GM21526 (cell line): Measurements from ENCODE around the gene PHF8.
A peak's percentile ranks its signal among the peaks of the same experiment; 100 is the strongest.

Experiments
- ATAC-seq: cut with Tn5 transposase; IDR thresholded peaks from one replicate; pipeline ENCODE4 v1.9.1; 2021; ENCODE audit warnings: moderate library complexity; ENCODE audit not compliant: unreplicated experiment, low FRiP score

Gene PHF8

GRCh38 chrX:54044126-54044876 is at the start of gene PHF8:
PHF8 (minus strand) TSS chrX:54044473; CDS start chrX:54042728, 1,745 bp downstream.
- peak; percentile 79 for ATAC-seq

GRCh38 chrX:54093571-54093970 is 49.3 kb upstream of the PHF8 start:
- no peak for ATAC-seq

- no peak for ATAC-seq
These were observed 48.9 kb upstream of the PHF8 start for GRCh38 chrX:54093159-54093558.

DNA sequence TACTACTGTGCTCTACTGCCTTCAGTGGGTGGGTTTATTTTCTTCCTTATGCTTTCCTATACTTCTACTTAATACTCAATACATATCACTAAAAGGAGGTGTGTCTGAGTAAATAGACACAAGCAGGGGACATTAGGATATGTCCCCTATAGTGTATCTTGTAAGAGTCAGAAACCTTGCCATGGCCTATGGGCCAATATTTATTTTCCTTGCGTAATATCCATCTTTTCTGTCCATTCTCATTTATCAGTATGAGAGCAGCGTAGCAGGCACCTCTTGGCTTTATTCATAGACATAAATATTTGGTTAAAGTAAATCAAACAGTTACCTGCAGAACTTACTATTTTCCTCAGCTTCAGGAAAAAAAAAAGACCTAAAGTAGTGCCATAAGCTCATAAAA is 46.6 kb upstream of the PHF8 start:
- ATAC-seq = no peak

- ATAC-seq = no peak
These were observed 44.9 kb upstream of the PHF8 start for GRCh38 chrX:54089191-54089590.

- ATAC-seq = no peak
These were observed 43.4 kb upstream of the PHF8 start for GRCh38 chrX:54087661-54088060.

- ATAC-seq = no peak
These were observed 41.4 kb upstream of the PHF8 start for GRCh38 chrX:54085666-54086065.

GRCh38 chrX:54076903-54077302 is 32.6 kb upstream of the PHF8 start:
- ATAC-seq = no peak

GRCh38 chrX:54074826-54075225 is 30.6 kb upstream of the PHF8 start:
- ATAC-seq = no peak

DNA sequence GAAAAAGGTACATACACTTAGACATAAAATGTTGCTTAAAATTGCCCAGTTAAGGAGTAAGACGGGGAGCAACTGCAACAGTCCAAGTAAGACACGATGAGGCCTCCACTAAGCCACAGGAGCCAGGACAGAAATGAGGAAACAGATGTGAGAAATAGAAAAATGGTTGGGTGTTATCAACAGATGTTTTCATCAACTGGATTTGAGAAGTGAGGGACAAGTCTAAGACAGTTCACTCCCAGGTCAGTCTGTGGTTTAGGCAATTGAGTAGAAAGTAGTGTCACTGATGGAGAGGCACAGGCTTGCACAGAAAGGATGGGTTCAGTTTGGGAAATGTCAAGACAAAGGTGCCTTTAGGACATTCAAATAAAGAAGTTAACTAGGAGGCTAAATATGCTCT is 23.5 kb upstream of the PHF8 start:
- ATAC-seq = no peak

DNA sequence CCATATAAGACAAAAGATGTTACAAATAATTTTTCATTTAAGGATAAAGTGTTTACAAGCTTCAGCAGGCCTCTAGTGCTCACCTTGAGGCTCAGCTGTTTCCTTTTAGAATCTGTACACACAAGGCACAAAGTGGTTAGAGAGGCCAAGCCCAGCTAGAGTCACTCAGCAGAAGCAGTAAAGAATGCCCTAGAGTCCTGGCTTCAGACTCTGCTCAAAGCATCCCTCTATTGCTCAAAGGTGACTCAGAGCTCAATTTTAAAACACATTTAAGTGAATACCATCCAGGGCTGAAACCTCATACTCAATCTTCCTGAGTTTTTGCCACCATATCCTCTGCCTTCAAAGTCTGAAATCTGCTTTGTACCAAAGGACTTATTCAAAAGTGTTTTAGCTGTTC is 22.6 kb upstream of the PHF8 start:
- no peak for ATAC-seq

- no peak for ATAC-seq
These were observed 20.3 kb upstream of the PHF8 start for GRCh38 chrX:54064564-54064963.

GRCh38 chrX:54063361-54063760 is 19.1 kb upstream of the PHF8 start:
- ATAC-seq = no peak

GRCh38 chrX:54049801-54050200 is 5.5 kb upstream of the PHF8 start:
- ATAC-seq = no peak

DNA sequence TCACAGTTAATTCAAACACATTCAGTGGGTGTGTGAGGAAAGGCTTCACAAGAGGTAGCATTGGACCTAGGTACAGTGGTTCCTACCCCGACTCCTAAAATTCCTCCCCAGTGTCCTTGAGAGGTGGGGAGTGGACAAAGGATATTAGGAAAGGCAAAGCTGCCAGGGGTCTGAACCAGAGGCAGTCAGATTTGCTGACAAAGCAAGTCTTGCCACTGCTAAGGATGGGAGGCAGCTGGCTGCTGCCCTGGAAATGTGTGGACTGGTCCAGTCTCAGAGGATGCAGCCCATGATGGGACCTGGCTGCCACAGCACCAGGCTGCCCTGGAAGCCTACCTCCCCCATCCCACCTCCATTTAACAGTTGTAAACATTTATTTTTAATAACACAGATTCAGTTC is 4.1 kb upstream of the PHF8 start:
- ATAC-seq = no peak

GRCh38 chrX:54045563-54046228 is 1.4 kb upstream of the PHF8 start:
- no peak for ATAC-seq

GRCh38 chrX:54044877-54045338 is 635 bp upstream of the PHF8 start:
- no peak for ATAC-seq

GRCh38 chrX:54043541-54044125 is 640 bp downstream of the PHF8 start:
- ATAC-seq = peak; percentile 16

- ATAC-seq = no peak
These were observed 1.2 kb downstream of the PHF8 start for GRCh38 chrX:54043056-54043455.

- ATAC-seq = no peak
These were observed 1.7 kb downstream of the PHF8 start for GRCh38 chrX:54042609-54043021.

DNA sequence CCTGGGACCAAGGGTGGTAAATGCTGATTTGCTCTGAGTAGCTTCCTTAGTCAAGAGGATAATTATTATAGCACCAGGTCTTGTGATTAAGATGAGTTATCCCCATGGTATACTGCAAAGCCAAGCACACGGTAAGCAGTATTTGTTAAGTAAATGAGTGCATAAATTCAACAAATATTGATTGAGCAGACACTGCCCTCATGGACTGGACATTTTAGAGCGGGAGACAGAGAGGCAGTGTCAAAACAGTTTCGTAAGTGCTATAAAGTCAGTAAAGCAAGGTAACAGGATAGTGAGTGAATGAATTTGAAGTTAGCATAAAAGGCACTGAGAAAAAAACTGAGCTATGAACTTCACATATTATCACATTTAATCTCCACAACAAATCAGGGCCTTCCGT is 13.9 kb downstream of the PHF8 start:
- no peak for ATAC-seq
